SK-N-SH treated with all-trans-retinoic acid at 6 μM for 48 hours (cell line): Measurements from ENCODE around the gene CPOX.

ENCODE experiments used
- ATAC-seq: fragments of 200-7000 bp; cut with Tn5 transposase; 3 replicates; pipeline ENCODE4 v1.9.1; 2020; ENCODE audit warnings: mild to moderate bottlenecking, moderate library complexity
- ARNTL ChIP-seq: fragments of 450-650 bp; formaldehyde crosslinking; IDR thresholded peaks from 2 replicates; pipeline ENCODE4 v1.5.0; 2020; ENCODE audit warnings: low read depth, mild to moderate bottlenecking, moderate library complexity, borderline replicate concordance
- BACH2 ChIP-seq: fragments of 250-450 bp; sonication (Bioruptor Pico); IDR thresholded peaks from 2 replicates; pipeline ENCODE4 v1.9.0; 2021; ENCODE audit warnings: mild to moderate bottlenecking, borderline replicate concordance
- CSDC2 ChIP-seq: fragments of 250-450 bp; sonication (Bioruptor Pico); IDR thresholded peaks from 2 replicates; pipeline ENCODE4 v1.5.0; 2020; ENCODE audit warnings: mild to moderate bottlenecking, moderate library complexity
- ESRRG ChIP-seq: fragments of 250-450 bp; sonication (Bioruptor Pico); IDR thresholded peaks from 2 replicates; pipeline ENCODE4 v1.6.1; 2021; ENCODE audit warnings: mild to moderate bottlenecking
- GLIS3 ChIP-seq: fragments of 250-450 bp; sonication (Bioruptor Pico); IDR thresholded peaks from 2 replicates; pipeline ENCODE4 v1.5.0; 2020; ENCODE audit warnings: mild to moderate bottlenecking, moderate library complexity
- ISL1 ChIP-seq: fragments of 250-450 bp; sonication (Bioruptor Pico); IDR thresholded peaks from 2 replicates; pipeline ENCODE4 v2.1.2; 2022; ENCODE audit warnings: mild to moderate bottlenecking, moderate library complexity
- OSR1 ChIP-seq: fragments of 250-450 bp; sonication (Bioruptor Pico); IDR thresholded peaks from 2 replicates; pipeline ENCODE4 v1.8.0; 2022; ENCODE audit warnings: moderate library complexity, mild to moderate bottlenecking, inconsistent platforms
- PATZ1 ChIP-seq: fragments of 250-450 bp; sonication (Bioruptor Pico); IDR thresholded peaks from 2 replicates; pipeline ENCODE4 v1.8.0; 2020; ENCODE audit warnings: mild to moderate bottlenecking, moderate library complexity, borderline replicate concordance
- POU6F1 ChIP-seq: fragments of 250-450 bp; sonication (Bioruptor Pico); IDR thresholded peaks from 2 replicates; pipeline ENCODE4 v1.8.0; 2021; ENCODE audit warnings: low read depth, mild to moderate bottlenecking, moderate library complexity, borderline replicate concordance
- PPARA ChIP-seq: fragments of 250-450 bp; sonication (Bioruptor Pico); IDR thresholded peaks from 2 replicates; pipeline ENCODE4 v1.5.0; 2020; ENCODE audit warnings: mild to moderate bottlenecking, borderline replicate concordance
- RARB ChIP-seq: fragments of 250-450 bp; sonication (Bioruptor Pico); IDR thresholded peaks from 2 replicates; pipeline ENCODE4 v1.8.0; 2021; ENCODE audit warnings: mild to moderate bottlenecking, moderate library complexity
- TCF4 ChIP-seq: fragments of 250-450 bp; sonication (Bioruptor Pico); IDR thresholded peaks from 2 replicates; pipeline ENCODE4 v1.8.0; 2021; ENCODE audit warnings: mild to moderate bottlenecking, moderate library complexity, borderline replicate concordance
- TOX ChIP-seq: fragments of 250-450 bp; sonication (Bioruptor Pico); IDR thresholded peaks from 2 replicates; pipeline ENCODE4 v1.8.0; 2021; ENCODE audit warnings: mild to moderate bottlenecking, moderate library complexity, borderline replicate concordance
- TSHZ2 ChIP-seq: fragments of 250-450 bp; sonication (Bioruptor Pico); IDR thresholded peaks from 2 replicates; pipeline ENCODE4 v1.5.0; 2020; ENCODE audit warnings: mild to moderate bottlenecking, moderate library complexity
- ZC3H10 ChIP-seq: fragments of 250-450 bp; sonication (Bioruptor Pico); IDR thresholded peaks from 2 replicates; pipeline ENCODE4 v1.5.1; 2021; ENCODE audit warnings: mild to moderate bottlenecking, moderate library complexity
- ZFP3 ChIP-seq: fragments of 250-450 bp; sonication (Bioruptor Pico); IDR thresholded peaks from 2 replicates; pipeline ENCODE4 v1.5.0; 2020; ENCODE audit warnings: mild to moderate bottlenecking, moderate library complexity
- ZFP30 ChIP-seq: fragments of 450-650 bp; formaldehyde crosslinking; IDR thresholded peaks from 2 replicates; pipeline ENCODE4 v1.5.0; 2022; ENCODE audit warnings: mild to moderate bottlenecking, moderate library complexity
- ZNF565 ChIP-seq: fragments of 450-650 bp; formaldehyde crosslinking; conservative IDR thresholded peaks from 2 replicates; pipeline ENCODE4 v1.5.0; 2020; ENCODE audit warnings: low read depth, mild to moderate bottlenecking, moderate library complexity
- ZNF70 ChIP-seq: fragments of 450-650 bp; formaldehyde crosslinking; IDR thresholded peaks from 2 replicates; pipeline ENCODE4 v1.5.0; 2020; ENCODE audit warnings: mild to moderate bottlenecking, moderate library complexity
- ZNF8 ChIP-seq: fragments of 450-650 bp; formaldehyde crosslinking; IDR thresholded peaks from 2 replicates; pipeline ENCODE4 v1.5.0; 2020; ENCODE audit warnings: mild to moderate bottlenecking, moderate library complexity
- TF ChIP-seq, protein P1 (sequence below): fragments of 250-450 bp; sonication (Bioruptor Pico); IDR thresholded peaks from 2 replicates; pipeline ENCODE4 v1.5.1; 2020; ENCODE audit warnings: low read depth, mild to moderate bottlenecking, moderate library complexity
- TF ChIP-seq, protein P2 (sequence below): fragments of 250-450 bp; sonication (Bioruptor Pico); IDR thresholded peaks from 2 replicates; pipeline ENCODE4 v1.5.1; 2021; ENCODE audit warnings: mild to moderate bottlenecking, moderate library complexity

The CPOX gene

DNA sequence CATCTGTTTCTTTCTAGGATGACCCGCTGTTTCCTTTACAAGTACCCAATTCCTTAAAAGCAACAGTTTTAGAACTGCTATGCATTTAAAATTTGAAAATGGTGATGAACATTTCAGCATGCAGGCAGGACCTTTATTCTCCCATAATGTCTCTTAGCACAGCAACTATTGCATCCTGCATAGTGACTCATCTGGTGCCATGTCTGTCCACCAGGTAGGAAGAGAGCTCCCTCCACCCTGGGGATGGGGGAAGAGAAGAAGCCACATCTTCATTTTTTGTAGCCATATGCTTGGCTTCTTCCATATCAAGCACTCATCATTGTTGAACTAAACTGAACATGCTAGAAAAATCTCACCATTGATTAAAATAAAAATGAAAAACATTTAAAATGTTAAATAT lies 51.7 kb downstream of the CPOX start:
- TF ChIP-seq ZNF8 (CRISPR knock-in tag), result no peak
- TF ChIP-seq PATZ1, result no peak
- no peak for TF ChIP-seq ZFP30 (CRISPR knock-in tag)
- no peak for TF ChIP-seq ISL1 (CRISPR knock-in tag)
- no peak for TF ChIP-seq GLIS3 (CRISPR knock-in tag)
- no peak for TF ChIP-seq POU6F1
- no peak for TF ChIP-seq OSR1 (CRISPR knock-in tag)
- no peak for TF ChIP-seq ARNTL (CRISPR knock-in tag)
- TF ChIP-seq ESRRG (CRISPR knock-in tag), result no peak
- no peak for TF ChIP-seq ZNF70 (CRISPR knock-in tag)
- no peak for TF ChIP-seq CSDC2 (CRISPR knock-in tag)
- no peak for TF ChIP-seq BACH2 (CRISPR knock-in tag)
- no peak for TF ChIP-seq RARB (CRISPR knock-in tag)
- TF ChIP-seq TCF4 (CRISPR knock-in tag), result no peak
- TF ChIP-seq, protein P1, sequence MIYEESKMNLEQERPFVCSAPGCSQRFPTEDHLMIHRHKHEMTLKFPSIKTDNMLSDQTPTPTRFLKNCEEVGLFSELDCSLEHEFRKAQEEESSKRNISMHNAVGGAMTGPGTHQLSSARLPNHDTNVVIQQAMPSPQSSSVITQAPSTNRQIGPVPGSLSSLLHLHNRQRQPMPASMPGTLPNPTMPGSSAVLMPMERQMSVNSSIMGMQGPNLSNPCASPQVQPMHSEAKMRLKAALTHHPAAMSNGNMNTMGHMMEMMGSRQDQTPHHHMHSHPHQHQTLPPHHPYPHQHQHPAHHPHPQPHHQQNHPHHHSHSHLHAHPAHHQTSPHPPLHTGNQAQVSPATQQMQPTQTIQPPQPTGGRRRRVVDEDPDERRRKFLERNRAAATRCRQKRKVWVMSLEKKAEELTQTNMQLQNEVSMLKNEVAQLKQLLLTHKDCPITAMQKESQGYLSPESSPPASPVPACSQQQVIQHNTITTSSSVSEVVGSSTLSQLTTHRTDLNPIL, result no peak
- no peak for ATAC-seq

GRCh38 chr3:98540346-98540745 lies 53.1 kb downstream of the CPOX start:
- no peak for ATAC-seq
- no peak for TF ChIP-seq PPARA (CRISPR knock-in tag)
- no peak for TF ChIP-seq ZNF8 (CRISPR knock-in tag)
- no peak for TF ChIP-seq GLIS3 (CRISPR knock-in tag)
- no peak for TF ChIP-seq ESRRG (CRISPR knock-in tag)
- TF ChIP-seq ZNF70 (CRISPR knock-in tag), result no peak
- no peak for TF ChIP-seq TSHZ2
- TF ChIP-seq ZFP3 (CRISPR knock-in tag), result no peak
- TF ChIP-seq CSDC2 (CRISPR knock-in tag), result no peak
- no peak for TF ChIP-seq ZFP30 (CRISPR knock-in tag)
- TF ChIP-seq PATZ1, result no peak
- TF ChIP-seq TOX, result no peak
- TF ChIP-seq, protein P2, sequence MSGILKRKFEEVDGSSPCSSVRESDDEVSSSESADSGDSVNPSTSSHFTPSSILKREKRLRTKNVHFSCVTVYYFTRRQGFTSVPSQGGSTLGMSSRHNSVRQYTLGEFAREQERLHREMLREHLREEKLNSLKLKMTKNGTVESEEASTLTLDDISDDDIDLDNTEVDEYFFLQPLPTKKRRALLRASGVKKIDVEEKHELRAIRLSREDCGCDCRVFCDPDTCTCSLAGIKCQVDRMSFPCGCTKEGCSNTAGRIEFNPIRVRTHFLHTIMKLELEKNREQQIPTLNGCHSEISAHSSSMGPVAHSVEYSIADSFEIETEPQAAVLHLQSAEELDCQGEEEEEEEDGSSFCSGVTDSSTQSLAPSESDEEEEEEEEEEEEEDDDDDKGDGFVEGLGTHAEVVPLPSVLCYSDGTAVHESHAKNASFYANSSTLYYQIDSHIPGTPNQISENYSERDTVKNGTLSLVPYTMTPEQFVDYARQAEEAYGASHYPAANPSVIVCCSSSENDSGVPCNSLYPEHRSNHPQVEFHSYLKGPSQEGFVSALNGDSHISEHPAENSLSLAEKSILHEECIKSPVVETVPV (CRISPR knock-in tag), result no peak
- no peak for TF ChIP-seq ISL1 (CRISPR knock-in tag)
- no peak for TF ChIP-seq RARB (CRISPR knock-in tag)
- TF ChIP-seq ZNF565 (CRISPR knock-in tag), result no peak
- TF ChIP-seq ARNTL (CRISPR knock-in tag), result no peak
- TF ChIP-seq BACH2 (CRISPR knock-in tag), result no peak
- TF ChIP-seq, protein P1, result no peak
- TF ChIP-seq ZC3H10 (CRISPR knock-in tag), result no peak
